Osteocyte (in vitro differentiated cells): ENCODE data around the gene RPS6KA2. TPM values are rescaled to one million over a fixed set of nuclear protein-coding genes. Genes with fewer than 3 reads are reported as not detected.

Experiments
- DNase-seq: peaks from one replicate; pipeline ENCODE4 v3.0.0; 2021; ENCODE audit warnings: mixed read lengths; ENCODE audit not compliant: unreplicated experiment; ENCODE audit errors: extremely low spot score
- H3K27ac Mint-ChIP-seq: one replicate; pipeline ENCODE4 v1.8.0; 2021; ENCODE audit warnings: mild to moderate bottlenecking, mixed read lengths; ENCODE audit not compliant: unreplicated experiment
- H3K27me3 Mint-ChIP-seq: one replicate; pipeline ENCODE4 v1.8.0; 2021; ENCODE audit warnings: mixed read lengths; ENCODE audit not compliant: unreplicated experiment
- H3K36me3 Mint-ChIP-seq: one replicate; pipeline ENCODE4 v1.8.0; 2021; ENCODE audit warnings: mixed read lengths; ENCODE audit not compliant: unreplicated experiment
- H3K4me1 Mint-ChIP-seq: one replicate; pipeline ENCODE4 v1.8.0; 2021; ENCODE audit warnings: mixed read lengths; ENCODE audit not compliant: unreplicated experiment
- H3K4me3 Mint-ChIP-seq: one replicate; pipeline ENCODE4 v1.8.0; 2021; ENCODE audit warnings: mild to moderate bottlenecking, moderate library complexity, mixed read lengths; ENCODE audit not compliant: unreplicated experiment
- H3K9me3 Mint-ChIP-seq: one replicate; pipeline ENCODE4 v1.8.0; 2021; ENCODE audit warnings: mixed read lengths; ENCODE audit not compliant: unreplicated experiment
- CTCF ChIP-seq: fragments of 200-600 bp; sonication (generic); IDR thresholded peaks from 2 replicates; pipeline ENCODE4 v1.5.0; 2021; ENCODE audit warnings: antibody characterized with exemption, mild to moderate bottlenecking, moderate library complexity
- total RNA-seq: library from RNA; stranded (reverse); gene quantifications from 2 replicates; pipeline ENCODE4 v1.2.1, GENCODE V29; 2021

Gene RPS6KA2
- total RNA-seq, 1 donor from 2014 or later: 89.9 TPM

GRCh38 chr6:166507809-166508564 is 119.1 kb downstream of the RPS6KA2 start:
- Mint-ChIP-seq H3K27me3 (no peaks in the 10 kb centered on the region), H3K27ac (no peak overlapping the region), H3K4me3 (no peak overlapping the region), H3K9me3 (no peaks in the 10 kb centered on the region), H3K36me3 (peaks cover 45% of the 10 kb centered on the region), H3K4me1 (no peaks in the 10 kb centered on the region)
- DNase-seq: no peak
- TF ChIP-seq CTCF: no peak

GRCh38 chr6:166507380-166507779 is 119.7 kb downstream of the RPS6KA2 start:
- Mint-ChIP-seq H3K4me1 (no peaks in the 10 kb centered on the region), H3K36me3 (peaks cover 43% of the 10 kb centered on the region), H3K9me3 (no peaks in the 10 kb centered on the region), H3K27ac (no peak overlapping the region), H3K4me3 (no peak overlapping the region), H3K27me3 (no peaks in the 10 kb centered on the region)
- TF ChIP-seq CTCF: no peak
- DNase-seq: no peak

DNA sequence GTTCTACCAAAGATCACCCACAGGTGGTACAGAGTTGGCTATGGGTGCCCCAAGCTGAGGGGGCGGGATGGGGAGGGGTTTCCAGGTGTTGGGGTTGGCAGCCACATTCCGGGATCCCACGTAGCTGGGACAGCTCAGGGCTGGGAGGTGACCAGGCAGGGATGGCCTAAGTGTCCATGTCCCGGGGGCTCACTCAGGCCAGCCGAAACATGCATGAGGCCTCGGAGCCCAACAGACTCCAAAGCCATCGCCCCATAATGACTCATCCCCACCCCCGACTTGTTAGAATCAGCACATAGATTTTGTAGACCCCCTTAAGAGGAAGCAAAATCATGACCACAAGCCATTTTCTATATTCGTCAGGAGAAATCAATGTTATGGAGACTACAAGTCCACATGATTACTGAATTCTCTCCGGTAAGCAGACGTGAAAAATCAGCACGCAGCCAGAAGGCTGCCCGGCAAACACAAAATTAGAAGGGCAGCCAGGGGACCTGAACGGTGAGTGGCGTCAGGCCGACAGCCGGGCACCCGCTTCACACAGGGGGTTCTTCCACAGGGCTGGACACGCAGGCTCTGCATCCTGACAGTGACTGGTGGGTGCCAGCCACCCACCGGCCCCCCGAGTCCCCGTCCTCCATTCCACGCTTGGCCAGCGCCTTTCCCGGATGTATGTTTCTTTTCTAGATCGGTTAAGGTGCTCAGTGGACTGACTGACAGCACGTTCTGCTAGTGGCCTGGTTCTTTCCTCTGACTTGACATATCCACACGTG is 121.7 kb downstream of the RPS6KA2 start:
- Mint-ChIP-seq H3K4me1 (no peaks in the 10 kb centered on the region), H3K27ac (no peak overlapping the region), H3K36me3 (peaks cover 41% of the 10 kb centered on the region), H3K4me3 (no peak overlapping the region), H3K27me3 (no peaks in the 10 kb centered on the region), H3K9me3 (no peaks in the 10 kb centered on the region)
- DNase-seq: no peak
- no peak for TF ChIP-seq CTCF

DNA sequence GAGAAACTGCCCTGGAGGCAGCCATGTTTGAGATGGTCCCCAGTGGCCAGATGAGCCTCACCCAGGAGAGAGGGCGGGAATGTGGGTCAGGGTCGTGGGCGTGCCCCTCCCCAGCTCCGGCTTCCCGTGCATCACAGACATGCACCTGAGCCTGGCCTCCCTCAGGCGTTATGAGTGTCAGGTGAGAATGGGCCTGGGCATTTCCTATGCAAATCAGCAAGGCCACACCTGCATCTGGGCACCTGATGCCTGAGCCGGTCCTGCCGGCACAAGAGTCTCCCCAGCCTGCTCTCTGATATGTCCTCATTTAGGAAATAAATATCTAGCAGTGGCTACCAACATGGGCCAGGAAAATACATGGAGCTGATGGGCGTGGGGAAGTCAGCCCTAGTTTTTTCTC is 123.0 kb downstream of the RPS6KA2 start:
- DNase-seq: no peak
- Mint-ChIP-seq H3K27me3 (no peaks in the 10 kb centered on the region), H3K9me3 (no peaks in the 10 kb centered on the region), H3K36me3 (peaks cover 40% of the 10 kb centered on the region), H3K4me3 (no peak overlapping the region), H3K27ac (no peak overlapping the region), H3K4me1 (no peaks in the 10 kb centered on the region)
- no peak for TF ChIP-seq CTCF

GRCh38 chr6:166503167-166503744 is 123.8 kb downstream of the RPS6KA2 start:
- no peak for TF ChIP-seq CTCF
- Mint-ChIP-seq H3K9me3 (no peaks in the 10 kb centered on the region), H3K27me3 (no peaks in the 10 kb centered on the region), H3K36me3 (peaks cover 35% of the 10 kb centered on the region), H3K4me1 (no peaks in the 10 kb centered on the region), H3K4me3 (no peak overlapping the region), H3K27ac (no peak overlapping the region)
- no peak for DNase-seq
